NK-92 treated with Interleukin-12 subunit alpha and Interleukin-12 subunit beta, amount 100 ng/mL, for 24 hours (cell line): ENCODE results near the gene SLC6A11.

Source experiments
- DNase-seq: peaks from one replicate; lab custom pipeline; 2025; lab: John Stamatoyannopoulos, UW

The SLC6A11 gene

GRCh38 chr3:10816019-10816862 lies at the start of gene SLC6A11:
SLC6A11 (plus strand) TSS chr3:10816228; CDS start chr3:10816266, 38 bp downstream.
- no peak for DNase-seq

GRCh38 chr3:10768708-10769394 lies 47.2 kb upstream of the SLC6A11 start:
- no peak for DNase-seq

GRCh38 chr3:10770547-10770946 lies 45.5 kb upstream of the SLC6A11 start:
- no peak for DNase-seq

GRCh38 chr3:10770981-10771380 lies 45.0 kb upstream of the SLC6A11 start:
- DNase-seq: no peak

GRCh38 chr3:10771486-10772270 lies 44.4 kb upstream of the SLC6A11 start:
- DNase-seq: no peak

GRCh38 chr3:10772271-10773161 lies 43.5 kb upstream of the SLC6A11 start:
- DNase-seq: no peak

- no peak for DNase-seq
Observed at GRCh38 chr3:10774129-10774670, 41.8 kb upstream of the SLC6A11 start.

GRCh38 chr3:10774825-10775224 lies 41.2 kb upstream of the SLC6A11 start:
- DNase-seq: no peak

GRCh38 chr3:10775259-10775658 lies 40.8 kb upstream of the SLC6A11 start:
- DNase-seq: no peak

- no peak for DNase-seq
Observed at GRCh38 chr3:10775828-10776227, 40.2 kb upstream of the SLC6A11 start.

GRCh38 chr3:10777627-10778026 lies 38.4 kb upstream of the SLC6A11 start:
- no peak for DNase-seq

- DNase-seq: no peak
Observed at GRCh38 chr3:10778492-10779292, 37.3 kb upstream of the SLC6A11 start.

GRCh38 chr3:10779293-10779805 lies 36.7 kb upstream of the SLC6A11 start:
- DNase-seq: no peak

- no peak for DNase-seq
Observed at GRCh38 chr3:10780243-10780642, 35.8 kb upstream of the SLC6A11 start.

- no peak for DNase-seq
Observed at GRCh38 chr3:10780922-10781321, 35.1 kb upstream of the SLC6A11 start.

GRCh38 chr3:10781981-10782380 lies 34.0 kb upstream of the SLC6A11 start:
- no peak for DNase-seq

- DNase-seq: peak; percentile 13
Observed at GRCh38 chr3:10783360-10784351, 32.4 kb upstream of the SLC6A11 start.

GRCh38 chr3:10786640-10787039 lies 29.4 kb upstream of the SLC6A11 start:
- no peak for DNase-seq

GRCh38 chr3:10788451-10788850 lies 27.6 kb upstream of the SLC6A11 start:
- no peak for DNase-seq
